ENCODE measurements around the gene DEF6.

GRCh38 chr6:35251949-35252348 is 45.7 kb upstream of the DEF6 start:
- TF ChIP-seq CTCF (IDR thresholded peaks at IDR 0.05; ENCODE audit: low read depth, low read length) (no peak), EZH2phosphoT487 (IDR thresholded peaks at IDR 0.05; ENCODE audit: low read depth) (no peak)
